Mesendoderm (in vitro differentiated cells): ENCODE results near the gene USP32.

Experiments used
- DNase-seq: peaks from one replicate; pipeline ENCODE4 v3.0.0; 2013
- H2AK5ac ChIP-seq: 2 replicates; pipeline ENCODE4 v1.6.1; 2013; ENCODE audit warnings: low read length, inconsistent platforms
- H2BK120ac ChIP-seq: 2 replicates; pipeline ENCODE4 v1.6.1; 2013; ENCODE audit warnings: low read depth, mild to moderate bottlenecking, low read length, moderate library complexity, mixed read lengths
- H2BK15ac ChIP-seq: replicated peaks from 2 replicates; pipeline ENCODE4 v1.6.1; 2013; ENCODE audit warnings: low read depth, mild to moderate bottlenecking, moderate library complexity
- H2BK5ac ChIP-seq: 2 replicates; pipeline ENCODE4 v1.6.1; 2013; ENCODE audit warnings: low read length, inconsistent platforms
- H3K18ac ChIP-seq: 2 replicates; pipeline ENCODE4 v1.6.1; 2013; ENCODE audit warnings: mild to moderate bottlenecking, low read length, mixed read lengths
- H3K23ac ChIP-seq: one replicate; pipeline ENCODE4 v1.6.1; 2013; ENCODE audit warnings: low read length
- H3K27ac ChIP-seq: 2 replicates; pipeline ENCODE4 v1.5.1; 2013; ENCODE audit warnings: low read depth, mild to moderate bottlenecking, inconsistent platforms, low read length, moderate library complexity
- H3K27me3 ChIP-seq: 2 replicates; pipeline ENCODE4 v1.6.1; 2013; ENCODE audit warnings: low read length, control low read depth, mild to moderate bottlenecking, inconsistent platforms; ENCODE audit not compliant: insufficient read depth, poor library complexity
- H3K36me3 ChIP-seq: 2 replicates; pipeline ENCODE4 v1.6.1; 2013; ENCODE audit warnings: low read length, inconsistent platforms; ENCODE audit not compliant: control insufficient read depth, insufficient read depth
- H3K4ac ChIP-seq: one replicate; pipeline ENCODE4 v1.6.1; 2013; ENCODE audit warnings: low read depth, mild to moderate bottlenecking, low read length, moderate library complexity
- H3K4me1 ChIP-seq: 2 replicates; pipeline ENCODE4 v1.6.1; 2013; ENCODE audit warnings: low read depth, low read length, inconsistent platforms; ENCODE audit not compliant: control insufficient read depth
- H3K4me2 ChIP-seq: 2 replicates; pipeline ENCODE4 v1.6.1; 2013; ENCODE audit warnings: low read length
- H3K4me3 ChIP-seq: 2 replicates; pipeline ENCODE4 v1.5.1; 2013; ENCODE audit warnings: mild to moderate bottlenecking, low read length
- H3K56ac ChIP-seq: one replicate; pipeline ENCODE4 v1.6.1; 2013; ENCODE audit warnings: low read length
- H3K79me1 ChIP-seq: 2 replicates; pipeline ENCODE4 v1.6.1; 2013; ENCODE audit warnings: low read length, inconsistent platforms
- H3K79me2 ChIP-seq: 2 replicates; pipeline ENCODE4 v1.6.1; 2013; ENCODE audit warnings: mild to moderate bottlenecking, low read length; ENCODE audit not compliant: control insufficient read depth, insufficient read depth
- H3K9ac ChIP-seq: 2 replicates; pipeline ENCODE4 v1.6.1; 2013; ENCODE audit warnings: low read length, inconsistent platforms
- H4K5ac ChIP-seq: one replicate; pipeline ENCODE4 v1.6.1; 2013; ENCODE audit warnings: low read length
- H4K8ac ChIP-seq: one replicate; pipeline ENCODE4 v1.6.1; 2013; ENCODE audit warnings: low read depth, mild to moderate bottlenecking, control low read depth, low read length, moderate library complexity
- WGBS: extraction: QIAGEN DNeasy Blood & Tissue Kit; methylation state at CpG from one replicate; pipeline ENCODE4 v1.1.7; 2013; ENCODE audit warnings: low lambda C conversion rate, missing lambda C conversion rate; ENCODE audit not compliant: insufficient coverage; ENCODE audit errors: extremely low coverage; 5-methylcytosine and 5-hydroxymethylcytosine counted together

Gene USP32

GRCh38 chr17:60269417-60269816 is 122.5 kb downstream of the USP32 start:
- H3K4me1 ChIP-seq = no peaks in the 10 kb centered on the region
- no peaks in the 10 kb centered on the region for H3K27me3 ChIP-seq
- no peak overlapping the region for H3K4me3 ChIP-seq
- H3K4me2 ChIP-seq = no peak overlapping the region
- H3K27ac ChIP-seq = no peak overlapping the region
- DNase-seq = no peak
- no peaks in the 10 kb centered on the region for H3K79me1 ChIP-seq
- H3K4ac ChIP-seq = no peak overlapping the region
- no peak overlapping the region for H3K18ac ChIP-seq
- no peak overlapping the region for H2BK120ac ChIP-seq
- no peak overlapping the region for H4K8ac ChIP-seq
- H2BK15ac ChIP-seq = no peak overlapping the region
- H3K23ac ChIP-seq = no peak overlapping the region
- WGBS = no CpG with 5 or more reads among the region's 1 CpG
- H3K36me3 ChIP-seq = no peaks in the 10 kb centered on the region
- no peak overlapping the region for H3K9ac ChIP-seq
- H4K5ac ChIP-seq = no peak overlapping the region
- no peak overlapping the region for H3K56ac ChIP-seq
- H3K79me2 ChIP-seq = no peaks in the 10 kb centered on the region
- H2AK5ac ChIP-seq = no peak overlapping the region
- no peak overlapping the region for H2BK5ac ChIP-seq

DNA sequence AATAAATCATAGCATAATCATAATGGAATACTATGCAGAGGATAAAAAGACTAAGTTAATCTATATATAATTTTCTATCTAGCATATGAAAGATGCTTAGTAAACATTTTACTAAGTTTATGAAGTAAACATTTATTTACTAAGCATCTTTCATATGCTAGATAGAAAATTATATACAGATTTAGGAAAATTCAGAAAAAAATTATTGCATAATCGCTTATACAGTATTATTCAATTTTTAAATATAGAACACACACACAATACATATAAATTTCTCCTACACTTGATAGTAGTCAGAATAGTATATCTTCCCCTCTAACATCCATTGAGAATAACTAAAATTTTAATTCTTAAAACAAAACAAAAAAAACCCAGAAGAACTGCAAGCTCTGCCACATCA is 131.4 kb downstream of the USP32 start:
- Histone ChIP-seq H2BK5ac (no peak overlapping the region), H2AK5ac (no peak overlapping the region), H4K5ac (no peak overlapping the region), H3K27ac (no peak overlapping the region), H2BK120ac (no peak overlapping the region), H3K4ac (no peak overlapping the region), H3K4me2 (no peak overlapping the region), H3K79me1 (no peaks in the 10 kb centered on the region), H3K56ac (no peak overlapping the region), H4K8ac (no peak overlapping the region), H3K9ac (no peak overlapping the region), H3K4me1 (no peaks in the 10 kb centered on the region), H3K4me3 (no peak overlapping the region), H3K36me3 (no peaks in the 10 kb centered on the region), H3K79me2 (no peaks in the 10 kb centered on the region), H3K27me3 (no peaks in the 10 kb centered on the region), H3K23ac (no peak overlapping the region), H2BK15ac (no peak overlapping the region), H3K18ac (no peak overlapping the region)
- 100% methylated on average over 1 of the region's 1 CpG for WGBS
- DNase-seq = no peak

DNA sequence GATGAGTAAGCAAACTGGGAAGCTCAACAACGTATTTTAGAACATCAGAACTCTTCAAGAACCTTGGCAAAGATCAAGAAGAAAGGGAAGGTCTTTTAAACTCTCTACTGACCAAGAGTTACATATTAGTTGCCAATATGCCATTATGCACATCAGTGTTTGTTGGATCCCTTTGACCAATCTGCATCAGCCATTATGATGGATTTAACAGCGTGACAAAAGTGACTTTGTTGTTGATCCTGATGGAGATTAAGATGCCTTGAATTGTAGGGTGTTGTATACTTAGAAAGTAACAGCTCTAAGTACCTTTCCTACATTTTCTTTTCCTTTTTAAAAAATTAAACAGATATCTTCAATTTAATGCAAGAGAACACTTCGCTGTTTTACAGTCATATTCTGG is 133.6 kb downstream of the USP32 start:
- Histone ChIP-seq H2AK5ac (no peak overlapping the region), H3K4ac (no peak overlapping the region), H3K4me1 (no peaks in the 10 kb centered on the region), H4K5ac (no peak overlapping the region), H3K4me3 (no peak overlapping the region), H3K4me2 (no peak overlapping the region), H3K18ac (no peak overlapping the region), H2BK15ac (no peak overlapping the region), H3K56ac (no peak overlapping the region), H3K27ac (no peak overlapping the region), H3K9ac (no peak overlapping the region), H3K27me3 (no peaks in the 10 kb centered on the region), H2BK120ac (no peak overlapping the region), H3K79me1 (no peaks in the 10 kb centered on the region), H3K79me2 (no peaks in the 10 kb centered on the region), H2BK5ac (no peak overlapping the region), H3K23ac (no peak overlapping the region), H4K8ac (no peak overlapping the region), H3K36me3 (no peaks in the 10 kb centered on the region)
- no CpG with 5 or more reads among the region's 3 CpGs for WGBS
- DNase-seq = no peak

GRCh38 chr17:60256174-60256573 is 135.8 kb downstream of the USP32 start:
- Histone ChIP-seq H3K27ac (no peak overlapping the region), H4K5ac (no peak overlapping the region), H3K27me3 (no peaks in the 10 kb centered on the region), H3K18ac (no peak overlapping the region), H3K4me2 (no peak overlapping the region), H3K56ac (no peak overlapping the region), H2BK120ac (no peak overlapping the region), H3K79me1 (no peaks in the 10 kb centered on the region), H4K8ac (no peak overlapping the region), H3K36me3 (no peaks in the 10 kb centered on the region), H3K79me2 (no peaks in the 10 kb centered on the region), H2BK15ac (no peak overlapping the region), H3K23ac (no peak overlapping the region), H3K9ac (no peak overlapping the region), H3K4ac (no peak overlapping the region), H3K4me3 (no peak overlapping the region), H2BK5ac (no peak overlapping the region), H3K4me1 (no peaks in the 10 kb centered on the region), H2AK5ac (no peak overlapping the region)
- DNase-seq = no peak

GRCh38 chr17:60253048-60253447 is 138.9 kb downstream of the USP32 start:
- Histone ChIP-seq H3K18ac (no peak overlapping the region), H3K36me3 (no peaks in the 10 kb centered on the region), H3K9ac (no peak overlapping the region), H2AK5ac (no peak overlapping the region), H3K27ac (no peak overlapping the region), H3K4ac (no peak overlapping the region), H3K56ac (no peak overlapping the region), H2BK15ac (no peak overlapping the region), H3K79me1 (no peaks in the 10 kb centered on the region), H3K4me1 (no peaks in the 10 kb centered on the region), H3K23ac (no peak overlapping the region), H2BK120ac (no peak overlapping the region), H2BK5ac (no peak overlapping the region), H4K8ac (no peak overlapping the region), H3K27me3 (no peaks in the 10 kb centered on the region), H3K79me2 (no peaks in the 10 kb centered on the region), H3K4me2 (no peak overlapping the region), H3K4me3 (no peak overlapping the region), H4K5ac (no peak overlapping the region)
- WGBS = no CpG with 5 or more reads among the region's 2 CpGs
- no peak for DNase-seq

DNA sequence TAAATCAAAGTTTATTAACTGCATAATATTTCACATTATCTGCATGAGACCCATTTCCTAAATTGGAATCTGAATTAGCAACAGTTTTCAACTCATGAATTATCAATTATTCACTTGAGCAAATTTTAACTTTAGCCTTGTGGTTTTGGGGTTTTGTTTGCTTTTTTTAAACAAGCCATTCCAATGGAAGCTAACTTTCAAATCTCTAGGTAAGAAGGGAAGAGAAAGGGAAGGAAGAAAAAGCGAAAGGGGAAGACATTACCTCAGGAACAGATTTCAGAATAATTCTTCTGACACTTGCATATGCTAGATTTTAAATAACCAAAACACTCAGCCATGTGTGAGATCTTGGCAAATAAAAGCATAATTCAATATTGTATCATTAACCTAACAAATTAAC is 139.5 kb downstream of the USP32 start:
- whole genome bisulfite sequencing = no CpG with 5 or more reads among the region's 1 CpG

More for the DNA sequence above, 139.5 kb downstream of the USP32 start:
- H3K27me3 ChIP-seq = no peaks in the 10 kb centered on the region
- no peaks in the 10 kb centered on the region for H3K79me2 ChIP-seq
- no peak overlapping the region for H3K27ac ChIP-seq
- H3K79me1 ChIP-seq = no peaks in the 10 kb centered on the region
- no peak overlapping the region for H3K4ac ChIP-seq
- no peaks in the 10 kb centered on the region for H3K4me1 ChIP-seq
- no peak overlapping the region for H3K18ac ChIP-seq
- no peak overlapping the region for H2BK120ac ChIP-seq
- no peak overlapping the region for H2AK5ac ChIP-seq
- H3K23ac ChIP-seq = no peak overlapping the region
- H3K4me2 ChIP-seq = no peak overlapping the region
- no peak overlapping the region for H2BK15ac ChIP-seq
- no peak for DNase-seq
- no peak overlapping the region for H4K8ac ChIP-seq
- no peak overlapping the region for H3K9ac ChIP-seq
- no peaks in the 10 kb centered on the region for H3K36me3 ChIP-seq
- H3K4me3 ChIP-seq = no peak overlapping the region
- no peak overlapping the region for H4K5ac ChIP-seq
- no peak overlapping the region for H3K56ac ChIP-seq
- no peak overlapping the region for H2BK5ac ChIP-seq
